Tibial artery (tissue), 4 donors: ENCODE measurements around the gene PLPPR5.
"Not testable (repeated sequence)": the region's sequence is repeated elsewhere in the genome, so short reads cannot be mapped to it uniquely, and the experiment has no call there.

ENCODE experiments used
- DNase-seq, 2 donors: peaks; one replicate each; pipeline ENCODE4 v3.0.0-alpha.2; 2019
- H3K27ac ChIP-seq, 2 donors: fragments of 200-600 bp; sonication (generic) in 1 of 2; 1 replicate in 1 of 2; 2 replicates in 1 of 2; pipeline ENCODE4 v1.5.1; 2018 to 2019; ENCODE audit warnings: mild to moderate bottlenecking in 1 of 2
- H3K27me3 ChIP-seq, 2 donors: fragments of 200-600 bp; sonication (generic) in 1 of 2; one replicate each; pipeline versions ENCODE4 v1.5.1 to v1.6.0; 2016 to 2019
- H3K36me3 ChIP-seq, 3 donors: fragments of 200-600 bp; sonication (generic) in 2 of 3; one replicate each; pipeline ENCODE4 v1.5.1; 2016 to 2019; ENCODE audit warnings: mild to moderate bottlenecking in 2 of 3
- H3K4me1 ChIP-seq, 4 donors: fragments of 200-600 bp; sonication (generic) in 2 of 4; 1 replicate in 3 of 4; 2 replicates in 1 of 4; pipeline ENCODE4 v1.5.1; 2016 to 2019
- H3K4me3 ChIP-seq, 2 donors: fragments of 200-600 bp; sonication (generic) in 1 of 2; 1 replicate in 1 of 2; 2 replicates in 1 of 2; pipeline ENCODE4 v1.5.1; 2018 to 2019; ENCODE audit warnings: mild to moderate bottlenecking in 2 of 2
- H3K9me3 ChIP-seq, 3 donors: fragments of 200-600 bp; sonication (generic) in 1 of 3; one replicate each; pipeline ENCODE4 v1.5.1; 2016 to 2019
- CTCF ChIP-seq, 2 experiments: fragments of 200-600 bp in 1 of 2; fragments of 450-650 bp in 1 of 2; IDR thresholded peaks; one replicate each; pipeline ENCODE4 v1.5.1; 2017 to 2019; ENCODE audit warnings: antibody characterized with exemption in 2 of 2, mild to moderate bottlenecking in 1 of 2, moderate library complexity in 1 of 2
- intact Hi-C: fragments of 100-400 bp; cut with DNase I; formaldehyde crosslinking; loops from one replicate; pipeline ENCODE4 v1.15.0; 2023; ENCODE audit warnings: low total_unique reads

Gene PLPPR5

GRCh38 chr1:99004861-99005442 lies at the start of gene PLPPR5:
Gene PLPPR5 (minus strand): TSS chr1:99004861. CDS start chr1:99004671, 190 bp downstream.
- intact Hi-C loops: no loop called here
- Histone ChIP-seq H3K27me3 (peaks cover 0 to 37% of the 10 kb centered on the region in 2 donors), H3K27ac (no peak within 1 kb of the TSS), H3K4me3 (peak within 1 kb of the TSS; percentile 28 to 49), H3K4me1 (peaks cover 0 to 19% (median 13%) of the 10 kb centered on the region in 4 donors), H3K9me3 (no peaks in the 10 kb centered on the region), H3K36me3 (no peaks in the 10 kb centered on the region)
- no peak for DNase-seq
- no peak for TF ChIP-seq CTCF (IDR thresholded peaks at IDR 0.05)

- no peak for TF ChIP-seq CTCF (IDR thresholded peaks at IDR 0.05)
- Histone ChIP-seq H3K27ac (no peak overlapping the region), H3K4me1 (no peaks in the 10 kb centered on the region), H3K9me3 (no peaks in the 10 kb centered on the region), H3K36me3 (no peaks in the 10 kb centered on the region), H3K27me3 (no peaks in the 10 kb centered on the region), H3K4me3 (no peak overlapping the region)
- DNase-seq: no peak
- intact Hi-C loops: no loop called here
These were observed 47.1 kb upstream of the PLPPR5 start for GRCh38 chr1:99051611-99052283.

DNA sequence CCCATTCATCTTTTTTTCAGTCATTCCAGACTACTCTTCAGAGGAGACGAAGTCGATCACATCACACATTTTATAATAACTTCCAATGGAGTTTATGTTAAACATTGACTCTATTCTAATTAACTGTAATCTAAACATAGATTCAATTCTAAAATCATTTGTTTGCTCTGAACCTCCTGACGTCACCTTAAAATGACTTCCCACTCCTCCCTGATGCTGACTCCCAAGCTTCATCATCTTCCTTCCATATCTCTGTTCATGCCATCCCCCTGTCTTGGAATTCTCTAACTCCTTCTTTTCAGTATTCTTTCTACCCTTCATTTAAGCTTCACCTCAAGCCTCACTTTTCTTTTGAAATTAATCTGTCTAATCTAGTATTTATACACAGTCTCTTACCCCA lies 45.1 kb upstream of the PLPPR5 start:
- intact Hi-C loops: no loop called here
- H3K27me3 ChIP-seq: no peaks in the 10 kb centered on the region

GRCh38 chr1:99036746-99037145 lies 32.1 kb upstream of the PLPPR5 start:
- H3K9me3 ChIP-seq: peaks cover 0 to 21% (median 11%) of the 10 kb centered on the region in 3 donors
- DNase-seq, H3K36me3 ChIP-seq, H3K4me3 ChIP-seq, intact Hi-C loops, H3K27me3 ChIP-seq, H3K4me1 ChIP-seq, H3K27ac ChIP-seq: not testable (repeated sequence)

More for the DNA sequence above, 45.1 kb upstream of the PLPPR5 start:
- H3K4me1 ChIP-seq: no peaks in the 10 kb centered on the region
- TF ChIP-seq CTCF (IDR thresholded peaks at IDR 0.05): no peak
- peaks cover 0 to 4% (median 0%) of the 10 kb centered on the region in 3 donors for H3K9me3 ChIP-seq
- no peak for DNase-seq
- H3K36me3 ChIP-seq: no peaks in the 10 kb centered on the region
- no peak overlapping the region for H3K4me3 ChIP-seq
- no peak overlapping the region for H3K27ac ChIP-seq

DNA sequence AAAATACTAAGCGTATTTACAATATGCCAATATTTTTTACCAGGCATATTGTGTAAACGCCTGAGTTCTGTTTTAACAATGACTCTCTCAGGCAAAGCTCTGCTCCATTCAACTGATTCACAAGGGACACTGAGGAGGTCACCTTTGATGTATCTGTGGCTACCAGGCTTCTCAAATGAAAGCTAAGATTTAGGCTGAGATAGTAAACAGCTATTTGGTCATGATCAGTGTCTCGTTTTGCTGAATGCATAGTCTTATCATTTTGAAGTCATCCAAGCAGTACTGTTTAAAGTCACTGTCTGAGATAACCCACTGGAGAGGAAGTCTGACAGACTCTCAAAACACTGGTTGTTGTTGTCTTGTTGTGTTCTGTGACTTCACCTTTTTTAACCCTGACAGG lies 13.7 kb upstream of the PLPPR5 start:
- no peak for TF ChIP-seq CTCF (IDR thresholded peaks at IDR 0.05)
- H3K9me3 ChIP-seq: no peaks in the 10 kb centered on the region

GRCh38 chr1:99017655-99018054 lies 13.0 kb upstream of the PLPPR5 start:
- Histone ChIP-seq H3K36me3 (no peaks in the 10 kb centered on the region), H3K27me3 (no peaks in the 10 kb centered on the region), H3K4me3 (no peak overlapping the region), H3K27ac (no peak overlapping the region), H3K9me3 (no peaks in the 10 kb centered on the region), H3K4me1 (no peaks in the 10 kb centered on the region)
- no peak for DNase-seq
- intact Hi-C loops: no loop called here
- TF ChIP-seq CTCF (IDR thresholded peaks at IDR 0.05): no peak

More for the DNA sequence above, 13.7 kb upstream of the PLPPR5 start:
- Histone ChIP-seq H3K36me3 (no peaks in the 10 kb centered on the region), H3K27me3 (no peaks in the 10 kb centered on the region), H3K4me3 (no peak overlapping the region), H3K27ac (no peak overlapping the region), H3K4me1 (no peaks in the 10 kb centered on the region)
- intact Hi-C loops: no loop called here
- DNase-seq: no peak
